Measurements from ENCODE around the gene EEF2KMT.

EEF2KMT gene

GRCh38 chr16:5040451-5040850 is 57.1 kb downstream of the EEF2KMT start:
- DNase-seq = no peak

- no peak for DNase-seq
These were observed 61.1 kb downstream of the EEF2KMT start for GRCh38 chr16:5036228-5037156.

- no peak for DNase-seq
These were observed 61.7 kb downstream of the EEF2KMT start for GRCh38 chr16:5035909-5036227.
